HEK293T (cell line): ENCODE data around the gene N4BP2L1.

ENCODE experiments used
- CTCF ChIA-PET: fragments of 350-600 bp; formaldehyde crosslinking; extraction: SDS; loops from one replicate; lab custom pipeline; 2021; ENCODE audit warnings: antibody characterized with exemption, inconsistent platforms; lab: Yijun Ruan, JAX
- POLR2A ChIA-PET: fragments of 350-600 bp; formaldehyde crosslinking; extraction: SDS; loops from one replicate; lab custom pipeline; 2020; ENCODE audit warnings: antibody characterized with exemption, inconsistent platforms; lab: Yijun Ruan, JAX
- DNase-seq: peaks from one replicate; pipeline ENCODE4 v3.0.0; 2012; ENCODE audit warnings: mixed read lengths; ENCODE audit errors: extremely low spot score
- ARNT ChIP-seq: fragments of 450-650 bp; IDR thresholded peaks from 2 replicates; pipeline ENCODE4 v1.6.1; 2017; ENCODE audit warnings: mild to moderate bottlenecking
- BHLHE40 ChIP-seq: fragments of 450-650 bp; IDR thresholded peaks from 2 replicates; pipeline ENCODE4 v1.6.1; 2016; ENCODE audit warnings: mild to moderate bottlenecking, moderate library complexity, borderline replicate concordance
- CTBP1 ChIP-seq: fragments of 450-650 bp; IDR thresholded peaks from 2 replicates; pipeline ENCODE4 v1.6.1; 2016; ENCODE audit warnings: borderline replicate concordance
- ELF4 ChIP-seq: fragments of 450-650 bp; IDR thresholded peaks from 2 replicates; pipeline ENCODE4 v1.6.1; 2017; ENCODE audit warnings: antibody characterized with exemption
- FOXA1 ChIP-seq: fragments of 450-650 bp; IDR thresholded peaks from 2 replicates; pipeline ENCODE4 v1.6.1; 2016; ENCODE audit warnings: mild to moderate bottlenecking
- FOXK2 ChIP-seq: fragments of 450-650 bp; IDR thresholded peaks from 2 replicates; pipeline ENCODE4 v1.6.1; 2016; ENCODE audit warnings: mild to moderate bottlenecking
- FOXM1 ChIP-seq: fragments of 450-650 bp; IDR thresholded peaks from 2 replicates; pipeline ENCODE4 v1.6.1; 2017; ENCODE audit warnings: mild to moderate bottlenecking, borderline replicate concordance
- HDGF ChIP-seq: fragments of 450-650 bp; IDR thresholded peaks from 2 replicates; pipeline ENCODE4 v1.6.1; 2017; ENCODE audit warnings: antibody characterized with exemption, borderline replicate concordance
- L3MBTL2 ChIP-seq: fragments of 450-650 bp; conservative IDR thresholded peaks from 2 replicates; pipeline ENCODE4 v1.6.1; 2016; ENCODE audit warnings: mild to moderate bottlenecking
- LEF1 ChIP-seq: fragments of 450-650 bp; IDR thresholded peaks from 2 replicates; pipeline ENCODE4 v1.6.1; 2017; ENCODE audit warnings: mild to moderate bottlenecking, borderline replicate concordance
- NFRKB ChIP-seq: fragments of 450-650 bp; IDR thresholded peaks from 2 replicates; pipeline ENCODE4 v1.6.1; 2016; ENCODE audit warnings: mild to moderate bottlenecking, moderate library complexity
- PKNOX1 ChIP-seq: fragments of 450-650 bp; IDR thresholded peaks from 2 replicates; pipeline ENCODE4 v1.6.1; 2016
- SP1 ChIP-seq: fragments of 450-650 bp; IDR thresholded peaks from 2 replicates; pipeline ENCODE4 v1.6.1; 2017
- SUZ12 ChIP-seq: fragments of 450-650 bp; IDR thresholded peaks from 2 replicates; pipeline ENCODE4 v1.6.1; 2016; ENCODE audit warnings: mild to moderate bottlenecking
- TARDBP ChIP-seq: fragments of 450-650 bp; IDR thresholded peaks from 2 replicates; pipeline ENCODE4 v1.6.1; 2016
- ZNF384 ChIP-seq: fragments of 450-650 bp; IDR thresholded peaks from 2 replicates; pipeline ENCODE4 v1.6.1; 2016

Gene N4BP2L1

GRCh38 chr13:32423592-32423991 is 4.3 kb downstream of the N4BP2L1 start:
- ChIA-PET CTCF (interaction anchor here (0.9 kb wide), 1 partner anchor 8 kb away, joined by 3 read pairs; no protein-coding TSS in a partner anchor), POLR2A (no interaction called here)
- DNase-seq = no peak
- TF ChIP-seq LEF1 (no peak), PKNOX1 (no peak), SUZ12 (no peak), ZNF384 (no peak), ARNT (no peak), FOXA1 (no peak), CTBP1 (no peak), NFRKB (no peak), FOXM1 (no peak), HDGF (no peak), L3MBTL2 (no peak), SP1 (no peak), BHLHE40 (no peak), ELF4 (no peak), TARDBP (no peak), FOXK2 (no peak)

DNA sequence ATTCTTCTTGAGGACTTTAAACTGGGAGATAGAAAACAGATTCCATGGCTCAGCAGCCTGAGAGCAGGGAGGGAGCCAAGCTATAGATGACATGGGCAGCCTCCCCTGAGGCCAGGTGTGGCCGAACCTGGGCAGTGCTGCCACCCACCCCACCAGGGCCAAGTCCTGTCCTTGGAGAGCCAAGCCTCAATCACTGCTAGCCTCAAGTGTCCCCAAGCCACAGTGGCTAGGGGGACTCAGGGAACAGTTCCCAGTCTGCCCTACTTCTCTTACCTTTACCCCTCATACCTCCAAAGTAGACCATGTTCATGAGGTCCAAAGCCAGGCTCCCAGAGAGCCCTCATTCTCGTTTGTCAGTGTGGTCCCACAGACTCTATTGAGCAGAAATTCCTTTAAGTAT is 8.1 kb downstream of the N4BP2L1 start:
- DNase-seq = no peak

DNA sequence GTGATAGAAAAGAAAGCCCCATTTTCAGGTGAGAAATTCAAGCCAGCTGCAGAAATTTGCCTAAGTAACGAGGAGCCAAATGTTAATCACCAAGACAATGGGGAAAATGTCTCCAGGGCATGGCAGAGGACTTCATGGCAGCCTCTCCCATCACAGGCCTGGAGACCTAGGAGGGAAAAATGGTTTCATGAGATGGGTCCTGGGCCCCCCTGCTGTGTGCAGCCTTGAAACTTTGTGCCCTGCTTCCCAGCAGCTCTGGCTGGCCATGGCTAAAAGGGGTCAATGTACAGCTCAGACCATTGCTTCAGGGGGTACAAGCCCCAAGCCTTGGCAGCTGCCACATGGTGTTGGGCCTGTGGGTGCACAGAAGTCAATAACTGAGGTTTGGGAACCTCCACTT is 9.9 kb downstream of the N4BP2L1 start:
- CTCF ChIA-PET = no interaction called here

More for the DNA sequence above, 8.1 kb downstream of the N4BP2L1 start:
- POLR2A ChIA-PET = no interaction called here
- CTCF ChIA-PET = no interaction called here
- TF ChIP-seq FOXK2 = no peak
- no peak for TF ChIP-seq FOXM1
- TF ChIP-seq L3MBTL2 = no peak
- no peak for TF ChIP-seq LEF1
- no peak for TF ChIP-seq HDGF
- TF ChIP-seq BHLHE40 = no peak
- TF ChIP-seq TARDBP = no peak
- TF ChIP-seq PKNOX1 = no peak
- no peak for TF ChIP-seq ARNT
- TF ChIP-seq CTBP1 = no peak
- TF ChIP-seq SP1 = no peak
- no peak for TF ChIP-seq NFRKB
- TF ChIP-seq ZNF384 = no peak
- no peak for TF ChIP-seq ELF4
- TF ChIP-seq SUZ12 = no peak
- TF ChIP-seq FOXA1 = no peak

GRCh38 chr13:32415019-32415418 is 12.9 kb downstream of the N4BP2L1 start:
- DNase-seq = peak; percentile 37
- CTCF ChIA-PET = interaction anchor here (1.1 kb wide), 1 partner anchor 9 kb away, joined by 3 read pairs; no protein-coding TSS in a partner anchor
- TF ChIP-seq PKNOX1 (no peak), SUZ12 (no peak), LEF1 (no peak), BHLHE40 (no peak), SP1 (no peak), TARDBP (no peak), ELF4 (no peak), FOXM1 (no peak), HDGF (no peak), CTBP1 (no peak), ARNT (no peak)
- POLR2A ChIA-PET = no interaction called here

More for the DNA sequence above, 9.9 kb downstream of the N4BP2L1 start:
- TF ChIP-seq HDGF (no peak), L3MBTL2 (no peak), CTBP1 (no peak), LEF1 (no peak), FOXK2 (no peak), BHLHE40 (no peak), PKNOX1 (no peak), ELF4 (no peak), NFRKB (no peak), ARNT (no peak), SUZ12 (no peak), ZNF384 (no peak), FOXA1 (no peak), FOXM1 (no peak)
- DNase-seq = no peak
- POLR2A ChIA-PET = no interaction called here

- TF ChIP-seq FOXK2 (no peak), CTBP1 (no peak), FOXA1 (no peak), NFRKB (no peak), ARNT (no peak), L3MBTL2 (no peak), FOXM1 (no peak), HDGF (no peak), PKNOX1 (no peak), ZNF384 (no peak), LEF1 (no peak), TARDBP (no peak), SP1 (no peak), ELF4 (no peak), BHLHE40 (no peak), SUZ12 (no peak)
- ChIA-PET POLR2A (no interaction called here), CTCF (no interaction called here)
- DNase-seq = no peak
These were observed 13.3 kb downstream of the N4BP2L1 start for GRCh38 chr13:32414580-32414979.
